SU-DHL-6 (cell line): Measurements from ENCODE around the gene WDR7.

Experiments
- H2AFZ ChIP-seq: fragments of 200-600 bp; sonication (generic); 2 replicates; pipeline ENCODE4 v1.6.1; 2014; ENCODE audit warnings: low read depth, mild to moderate bottlenecking, moderate library complexity, mixed read lengths, antibody characterized with exemption, low read length; ENCODE audit not compliant: severe bottlenecking
- H3F3A ChIP-seq: fragments of 200-600 bp; shearing (Covaris generic); 2 replicates; pipeline ENCODE4 v1.6.0; 2016; ENCODE audit warnings: antibody characterized with exemption, mild to moderate bottlenecking; ENCODE audit not compliant: insufficient read depth
- H3K27ac ChIP-seq: fragments of 200-600 bp; sonication (generic); 2 replicates; pipeline ENCODE4 v1.5.1; 2016; ENCODE audit warnings: low read depth, mild to moderate bottlenecking, low read length, moderate library complexity, mixed read lengths
- H3K27me3 ChIP-seq: fragments of 200-600 bp; sonication (generic), shearing (Covaris generic); 2 replicates; pipeline ENCODE4 v1.6.0; 2014; ENCODE audit warnings: mild to moderate bottlenecking, low read length
- H3K36me3 ChIP-seq: fragments of 200-600 bp; sonication (generic); 2 replicates; pipeline ENCODE4 v1.6.1; 2014; ENCODE audit warnings: mild to moderate bottlenecking, low read length, mixed read lengths
- H3K4me2 ChIP-seq: fragments of 300-600, 200-600 bp; shearing (Covaris generic), sonication (generic); 2 replicates; pipeline ENCODE4 v1.6.0; 2014; ENCODE audit warnings: low read length, low read depth, mild to moderate bottlenecking; ENCODE audit not compliant: poor library complexity, severe bottlenecking
- H3K4me3 ChIP-seq: fragments of 200-600 bp; sonication (generic); 2 replicates; pipeline ENCODE4 v1.5.1; 2014; ENCODE audit warnings: antibody characterized with exemption, low read length, mild to moderate bottlenecking, mixed read lengths; ENCODE audit not compliant: insufficient read depth, poor library complexity, severe bottlenecking
- H3K79me2 ChIP-seq: fragments of 200-600 bp; sonication (generic); 2 replicates; pipeline ENCODE4 v1.6.1; 2014; ENCODE audit warnings: mild to moderate bottlenecking, low read length, moderate library complexity; ENCODE audit not compliant: insufficient read depth
- H3K9ac ChIP-seq: fragments of 200-600 bp; sonication (generic); 2 replicates; pipeline ENCODE4 v1.7.0; 2014; ENCODE audit warnings: mild to moderate bottlenecking, low read length
- H3K9me2 ChIP-seq: fragments of 200-600 bp; sonication (generic); replicated peaks from 2 replicates; pipeline ENCODE4 v1.6.1; 2014; ENCODE audit warnings: low read length; ENCODE audit not compliant: insufficient read depth
- H3K9me3 ChIP-seq: fragments of 200-600 bp; sonication (generic); 2 replicates; pipeline ENCODE4 v1.6.1; 2014; ENCODE audit warnings: low read length, mixed read lengths; ENCODE audit not compliant: insufficient read depth
- H4K20me1 ChIP-seq: fragments of 200-600 bp; sonication (generic); 2 replicates; pipeline ENCODE4 v1.6.1; 2014; ENCODE audit warnings: low read depth, mild to moderate bottlenecking, antibody characterized with exemption, low read length, moderate library complexity, mixed read lengths
- CTCF ChIP-seq: fragments of 200-600 bp; sonication (generic); IDR thresholded peaks from one replicate; pipeline ENCODE4 v1.5.1; 2017; ENCODE audit warnings: antibody characterized with exemption, mild to moderate bottlenecking, low read length, moderate library complexity; ENCODE audit not compliant: insufficient read depth, poor library complexity, severe bottlenecking
- EZH2phosphoT487 ChIP-seq: fragments of 200-600 bp; sonication (generic), shearing (Covaris generic); conservative IDR thresholded peaks from 2 replicates; pipeline ENCODE4 v1.6.1; 2018; ENCODE audit warnings: mild to moderate bottlenecking, antibody characterized with exemption, low read length, moderate library complexity, mixed read lengths

Gene WDR7

DNA sequence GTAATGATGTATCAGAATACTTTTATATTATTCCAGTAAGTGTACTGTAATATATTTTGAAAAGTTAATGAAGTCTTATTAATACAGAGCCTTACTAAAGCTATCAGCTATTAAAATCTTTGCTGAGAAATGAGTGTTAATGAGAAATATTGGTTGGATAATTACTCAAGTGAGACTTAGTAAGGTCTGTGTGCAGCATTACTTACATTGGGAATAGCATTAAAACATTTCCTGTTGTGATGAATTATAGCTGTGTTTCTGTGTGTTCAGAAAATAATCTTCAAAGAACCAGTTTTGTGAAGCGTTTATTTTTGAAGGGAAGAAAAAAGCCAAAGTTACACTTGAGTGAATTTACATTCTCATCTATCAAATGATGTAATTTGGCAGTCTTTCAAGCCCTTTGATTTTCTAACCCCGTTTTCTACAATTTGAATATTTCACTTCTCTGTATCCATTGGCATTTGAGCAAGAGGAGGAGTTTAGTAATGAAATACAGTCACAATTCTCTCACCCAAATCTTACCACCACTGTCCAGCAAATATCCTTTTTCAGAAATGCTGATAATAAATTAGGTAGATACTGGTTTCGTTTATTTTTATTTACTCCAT, 372.2 kb downstream of the WDR7 start:
- Histone ChIP-seq H3K27ac (no peak overlapping the region), H4K20me1 (no peaks in the 10 kb centered on the region)

DNA sequence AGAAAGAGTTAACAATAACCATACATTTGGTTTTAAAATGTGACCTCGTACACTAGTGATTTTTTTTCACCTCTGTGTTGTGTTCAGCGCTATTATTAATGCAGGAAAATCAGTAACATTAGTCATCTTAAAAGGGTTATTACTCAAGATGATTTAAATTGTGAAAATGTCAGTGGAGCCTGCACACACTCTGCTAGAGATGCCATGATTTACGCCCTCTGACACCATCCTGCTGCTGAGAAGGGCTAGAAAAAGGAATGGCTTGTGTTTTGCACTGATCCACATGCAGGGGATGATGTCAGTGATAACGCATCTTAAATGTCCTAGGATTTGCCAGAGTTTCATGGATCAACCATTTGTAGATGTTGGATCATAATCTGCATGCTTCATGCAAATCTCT, 374.4 kb downstream of the WDR7 start:
- no peaks in the 10 kb centered on the region for H3K36me3 ChIP-seq
- no peaks in the 10 kb centered on the region for H4K20me1 ChIP-seq
- no peaks in the 10 kb centered on the region for H3K27me3 ChIP-seq
- no peaks in the 10 kb centered on the region for H3K79me2 ChIP-seq
- H3K9ac ChIP-seq, result no peak overlapping the region
- no peaks in the 10 kb centered on the region for H3K9me2 ChIP-seq
- no peak overlapping the region for H3K27ac ChIP-seq
- H3K4me2 ChIP-seq, result no peak overlapping the region
- H3K9me3 ChIP-seq, result no peaks in the 10 kb centered on the region
- TF ChIP-seq EZH2phosphoT487 (no peak), CTCF (no peak)
- H3K4me3 ChIP-seq, result no peak overlapping the region
- no peaks in the 10 kb centered on the region; the same call in 1 of the 2 replicates for H3F3A ChIP-seq
- H2AFZ ChIP-seq, result no peak overlapping the region

More for the DNA sequence above, 372.2 kb downstream of the WDR7 start:
- Histone ChIP-seq H3K9me3 (no peaks in the 10 kb centered on the region), H3K4me3 (no peak overlapping the region), H2AFZ (no peak overlapping the region), H3K36me3 (no peaks in the 10 kb centered on the region), H3K9ac (no peak overlapping the region), H3K4me2 (no peak overlapping the region), H3K79me2 (no peaks in the 10 kb centered on the region), H3K9me2 (no peaks in the 10 kb centered on the region), H3F3A (no peaks in the 10 kb centered on the region; the same call in 1 of the 2 replicates), H3K27me3 (no peaks in the 10 kb centered on the region)
- TF ChIP-seq EZH2phosphoT487 (no peak), CTCF (no peak)

DNA sequence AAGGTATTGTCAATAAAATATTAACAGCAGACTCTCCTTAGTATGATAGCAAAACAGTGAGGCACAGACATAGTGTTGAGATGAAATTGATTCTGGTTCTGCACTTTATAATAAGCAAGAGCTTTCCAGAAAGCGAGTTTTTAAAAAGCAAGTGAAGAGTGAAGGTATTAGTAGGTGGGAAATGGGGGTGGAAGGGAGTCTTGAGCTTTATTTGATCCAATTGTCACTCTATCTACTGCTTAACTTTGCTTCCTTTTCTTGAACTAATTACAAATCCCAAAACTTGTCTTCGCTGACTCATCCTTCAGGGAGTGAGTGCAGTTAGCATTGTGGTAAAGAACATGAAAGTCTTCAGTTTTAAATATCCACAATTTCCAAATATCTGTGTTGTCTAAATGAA, 375.2 kb downstream of the WDR7 start:
- Histone ChIP-seq H3K36me3 (no peaks in the 10 kb centered on the region), H3K9ac (no peak overlapping the region), H3K4me2 (no peak overlapping the region), H3K79me2 (no peaks in the 10 kb centered on the region), H3K27ac (no peak overlapping the region), H3K27me3 (no peaks in the 10 kb centered on the region), H3F3A (no peaks in the 10 kb centered on the region; the same call in 1 of the 2 replicates), H4K20me1 (no peaks in the 10 kb centered on the region), H3K9me3 (no peaks in the 10 kb centered on the region), H2AFZ (no peak overlapping the region), H3K9me2 (no peaks in the 10 kb centered on the region), H3K4me3 (no peak overlapping the region)
- no peak for TF ChIP-seq EZH2phosphoT487
- TF ChIP-seq CTCF, result no peak
